Trophoblast cell (in vitro differentiated cells and primary cell): Measurements from ENCODE around the gene FANCI.

Source experiments
- DNase-seq, 2 donors: peaks; one replicate each; pipeline ENCODE4 v3.0.0-alpha.2; 2016
- H2AFZ ChIP-seq: 2 replicates; pipeline ENCODE4 v1.6.1; 2013; ENCODE audit warnings: low read length, moderate library complexity, mild to moderate bottlenecking; ENCODE audit not compliant: insufficient read depth, poor library complexity
- H2AK5ac ChIP-seq: 2 replicates; pipeline ENCODE4 v1.6.1; 2013; ENCODE audit warnings: mild to moderate bottlenecking, low read length
- H2BK120ac ChIP-seq: 2 replicates; pipeline ENCODE4 v1.6.1; 2013; ENCODE audit warnings: low read length, mild to moderate bottlenecking, moderate library complexity; ENCODE audit not compliant: insufficient read depth, poor library complexity
- H2BK12ac ChIP-seq: 2 replicates; pipeline ENCODE4 v1.6.1; 2013; ENCODE audit warnings: mild to moderate bottlenecking, low read length, moderate library complexity
- H2BK5ac ChIP-seq: 2 replicates; pipeline ENCODE4 v1.6.1; 2013; ENCODE audit warnings: low read length, low read depth, moderate library complexity, mild to moderate bottlenecking; ENCODE audit not compliant: poor library complexity
- H3K14ac ChIP-seq: 2 replicates; pipeline ENCODE4 v1.6.1; 2013; ENCODE audit warnings: mild to moderate bottlenecking, low read length
- H3K18ac ChIP-seq: 2 replicates; pipeline ENCODE4 v1.6.1; 2013; ENCODE audit warnings: mild to moderate bottlenecking, low read length
- H3K23ac ChIP-seq: 2 replicates; pipeline ENCODE4 v1.6.1; 2013; ENCODE audit warnings: low read length
- H3K27ac ChIP-seq: 2 replicates; pipeline ENCODE4 v1.5.1; 2013; ENCODE audit warnings: low read depth, mild to moderate bottlenecking, inconsistent platforms, low read length, moderate library complexity
- H3K27me3 ChIP-seq: 2 replicates; pipeline ENCODE4 v1.6.1; 2013; ENCODE audit warnings: inconsistent platforms, mild to moderate bottlenecking, low read length, moderate library complexity; ENCODE audit not compliant: insufficient read depth
- H3K36me3 ChIP-seq, 2 experiments: 1 replicate in 1 of 2; 2 replicates in 1 of 2; pipeline ENCODE4 v1.6.1; 2013; ENCODE audit warnings: low read length in 2 of 2, mild to moderate bottlenecking in 2 of 2, moderate library complexity in 1 of 2; ENCODE audit not compliant: insufficient read depth in 2 of 2, control insufficient read depth in 1 of 2
- H3K4ac ChIP-seq: 2 replicates; pipeline ENCODE4 v1.6.1; 2013; ENCODE audit warnings: low read depth, mild to moderate bottlenecking, low read length, moderate library complexity
- H3K4me1 ChIP-seq, 2 experiments: 1 replicate in 1 of 2; 2 replicates in 1 of 2; pipeline ENCODE4 v1.6.1; 2013; ENCODE audit warnings: low read length in 2 of 2, mild to moderate bottlenecking in 2 of 2, moderate library complexity in 1 of 2; ENCODE audit not compliant: insufficient read depth in 2 of 2, control insufficient read depth in 1 of 2
- H3K4me2 ChIP-seq: 2 replicates; pipeline ENCODE4 v1.6.1; 2013; ENCODE audit warnings: inconsistent platforms, mild to moderate bottlenecking, low read length, moderate library complexity
- H3K4me3 ChIP-seq: 2 replicates; pipeline ENCODE4 v1.5.1; 2013; ENCODE audit warnings: mild to moderate bottlenecking, low read depth, low read length, inconsistent platforms
- H3K79me1 ChIP-seq: one replicate; pipeline ENCODE4 v1.6.1; 2013; ENCODE audit warnings: low read length
- H3K79me2 ChIP-seq: 2 replicates; pipeline ENCODE4 v1.6.1; 2013; ENCODE audit warnings: low read length, mild to moderate bottlenecking; ENCODE audit not compliant: control insufficient read depth, insufficient read depth, poor library complexity
- H3K9ac ChIP-seq: 2 replicates; pipeline ENCODE4 v1.6.1; 2013; ENCODE audit warnings: mild to moderate bottlenecking, low read length
- H3K9me3 ChIP-seq: 2 replicates; pipeline ENCODE4 v1.6.1; 2013; ENCODE audit warnings: low read depth, mild to moderate bottlenecking, control low read depth, inconsistent platforms, low read length; ENCODE audit not compliant: insufficient read depth
- H4K12ac ChIP-seq: 2 replicates; pipeline ENCODE4 v1.6.1; 2013; ENCODE audit warnings: low read depth, mild to moderate bottlenecking, low read length, moderate library complexity
- H4K8ac ChIP-seq: 2 replicates; pipeline ENCODE4 v1.6.1; 2013; ENCODE audit warnings: low read depth, mild to moderate bottlenecking, low read length, moderate library complexity
- H4K91ac ChIP-seq: one replicate; pipeline ENCODE4 v1.6.1; 2013; ENCODE audit warnings: low read depth, mild to moderate bottlenecking, low read length, moderate library complexity
- WGBS: extraction: QIAGEN DNeasy Blood & Tissue Kit; methylation state at CpG from one replicate; pipeline ENCODE4 v1.1.7; 2013; ENCODE audit warnings: missing lambda C conversion rate; ENCODE audit not compliant: insufficient read length, insufficient coverage; ENCODE audit errors: extremely low coverage; 5-methylcytosine and 5-hydroxymethylcytosine counted together

The FANCI gene

DNA sequence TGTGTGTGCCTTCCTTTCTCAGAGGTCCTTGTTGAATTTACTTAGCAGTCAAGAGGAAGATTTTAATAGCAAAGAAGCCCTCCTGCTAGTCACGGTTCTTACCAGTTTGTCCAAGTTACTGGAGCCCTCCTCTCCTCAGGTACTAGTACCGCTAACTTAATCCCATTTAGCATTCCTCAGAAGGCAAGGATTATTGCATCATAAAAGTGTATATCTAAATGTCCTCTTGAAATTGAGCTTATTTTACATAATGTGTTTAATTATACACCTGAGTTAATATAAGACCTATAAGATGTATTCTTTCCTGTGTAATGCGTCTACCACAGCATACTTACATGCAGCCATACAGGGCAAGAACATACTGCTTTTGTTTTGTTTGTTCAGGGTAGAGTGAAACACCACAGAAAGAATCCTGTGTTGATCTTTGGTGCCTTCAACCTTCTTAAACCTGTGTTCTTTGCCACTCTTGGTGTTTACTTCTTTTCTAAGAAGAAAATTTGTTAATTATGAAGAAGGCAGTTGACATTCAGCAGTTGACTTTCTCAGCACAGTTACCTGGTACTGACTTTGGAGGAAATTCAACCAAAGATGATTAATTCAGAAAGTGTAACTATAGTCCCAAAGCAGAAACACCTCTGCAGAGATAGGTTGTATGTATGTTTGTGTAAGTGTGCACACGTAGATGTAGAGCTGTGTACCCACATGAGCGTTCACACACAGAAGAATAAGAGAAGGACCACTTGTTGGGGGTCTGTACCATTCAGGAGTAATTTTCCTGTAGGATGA is 57.7 kb downstream of the FANCI start:
- no peaks in the 10 kb centered on the region for H3K79me2 ChIP-seq
- no peak overlapping the region for H2BK120ac ChIP-seq
- H2BK12ac ChIP-seq: no peak overlapping the region
- no peak overlapping the region for H4K8ac ChIP-seq
- no peak overlapping the region for H3K9ac ChIP-seq
- H3K4ac ChIP-seq: no peak overlapping the region
- H3K4me1 ChIP-seq: no peaks in the 10 kb centered on the region
- H3K36me3 ChIP-seq: peaks cover 18 to 22% of the 10 kb centered on the region in 2 experiments
- no peak overlapping the region for H2BK5ac ChIP-seq
- no peak overlapping the region for H4K91ac ChIP-seq
- no peak overlapping the region for H3K14ac ChIP-seq
- no peak overlapping the region for H3K18ac ChIP-seq
- H3K23ac ChIP-seq: no peak overlapping the region
- H3K27ac ChIP-seq: no peak overlapping the region
- H4K12ac ChIP-seq: no peak overlapping the region
- H2AK5ac ChIP-seq: no peak overlapping the region
- H3K27me3 ChIP-seq: no peaks in the 10 kb centered on the region
- H2AFZ ChIP-seq: no peak overlapping the region
- H3K4me2 ChIP-seq: no peak overlapping the region
- H3K79me1 ChIP-seq: no peaks in the 10 kb centered on the region
- WGBS: no CpG with 5 or more reads among the region's 5 CpGs
- H3K4me3 ChIP-seq: no peak overlapping the region
- no peak for DNase-seq
- no peaks in the 10 kb centered on the region for H3K9me3 ChIP-seq

GRCh38 chr15:89303986-89304385 is 60.2 kb downstream of the FANCI start:
- no peak for DNase-seq
- H4K12ac ChIP-seq: no peak overlapping the region
- H2BK12ac ChIP-seq: no peak overlapping the region
- no peak overlapping the region for H3K14ac ChIP-seq
- H3K18ac ChIP-seq: no peak overlapping the region
- H3K4me2 ChIP-seq: no peak overlapping the region
- H3K36me3 ChIP-seq: peaks cover 16 to 33% of the 10 kb centered on the region in 2 experiments
- no peak overlapping the region for H3K27ac ChIP-seq
- H3K9ac ChIP-seq: no peak overlapping the region
- no peak overlapping the region for H2BK5ac ChIP-seq
- H4K8ac ChIP-seq: no peak overlapping the region
- H2BK120ac ChIP-seq: no peak overlapping the region
- no peak overlapping the region for H2AK5ac ChIP-seq
- no CpG with 5 or more reads among the region's 2 CpGs for WGBS
- no peaks in the 10 kb centered on the region for H3K79me2 ChIP-seq
- no peak overlapping the region for H3K4me3 ChIP-seq
- H2AFZ ChIP-seq: no peak overlapping the region
- no peak overlapping the region for H3K4ac ChIP-seq
- no peaks in the 10 kb centered on the region for H3K79me1 ChIP-seq
- no peaks in the 10 kb centered on the region for H3K27me3 ChIP-seq
- H3K9me3 ChIP-seq: no peaks in the 10 kb centered on the region
- no peak overlapping the region for H4K91ac ChIP-seq
- H3K4me1 ChIP-seq: no peaks in the 10 kb centered on the region
- no peak overlapping the region for H3K23ac ChIP-seq

GRCh38 chr15:89305395-89305794 is 61.6 kb downstream of the FANCI start:
- Histone ChIP-seq H3K79me2 (no peaks in the 10 kb centered on the region), H4K8ac (no peak overlapping the region), H3K14ac (no peak overlapping the region), H2BK12ac (no peak overlapping the region), H3K23ac (no peak overlapping the region), H4K91ac (no peak overlapping the region), H3K9ac (no peak overlapping the region), H2BK5ac (no peak overlapping the region), H3K4me3 (no peak overlapping the region), H3K18ac (no peak overlapping the region), H3K79me1 (no peaks in the 10 kb centered on the region), H2AFZ (no peak overlapping the region), H3K4ac (no peak overlapping the region), H2BK120ac (no peak overlapping the region), H2AK5ac (no peak overlapping the region), H3K4me1 (no peaks in the 10 kb centered on the region), H3K27ac (no peak overlapping the region), H3K36me3 (peaks cover 16 to 35% of the 10 kb centered on the region in 2 experiments), H3K9me3 (no peaks in the 10 kb centered on the region), H4K12ac (no peak overlapping the region), H3K27me3 (no peaks in the 10 kb centered on the region), H3K4me2 (no peak overlapping the region)
- no CpG with 5 or more reads among the region's 3 CpGs for WGBS
- no peak for DNase-seq

DNA sequence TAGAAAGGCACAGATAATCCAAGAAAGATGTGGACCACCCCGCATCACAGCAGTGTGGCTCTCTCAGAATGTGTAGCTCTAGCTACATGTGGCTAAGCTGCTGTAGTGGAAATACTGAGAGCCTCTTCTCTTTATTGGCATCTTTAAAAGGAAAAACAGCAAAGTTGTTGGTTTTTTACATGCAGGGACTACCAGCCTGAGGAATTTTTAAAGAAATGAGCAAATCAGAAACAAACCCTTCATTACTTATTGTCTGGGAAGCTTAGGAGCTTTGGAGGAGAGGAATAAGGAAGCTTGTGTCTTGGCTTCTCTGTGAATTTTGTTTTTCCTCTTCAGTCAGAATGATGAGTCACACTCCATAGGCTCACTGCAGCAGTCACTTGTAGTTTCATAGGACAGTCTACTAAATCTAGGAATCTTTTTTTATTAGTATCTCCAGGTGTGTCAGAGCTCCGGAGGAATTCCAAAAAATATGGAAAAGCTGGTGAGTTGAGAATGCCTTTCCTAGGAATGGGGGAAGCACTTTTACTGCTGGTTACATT is 63.3 kb downstream of the FANCI start:
- no peaks in the 10 kb centered on the region for H3K79me2 ChIP-seq
- no peak overlapping the region for H4K12ac ChIP-seq
- no peak overlapping the region for H3K4me3 ChIP-seq
- no peak overlapping the region for H3K14ac ChIP-seq
- no peak overlapping the region for H2BK120ac ChIP-seq
- H2BK12ac ChIP-seq: no peak overlapping the region
- no peak overlapping the region for H3K23ac ChIP-seq
- no peaks in the 10 kb centered on the region for H3K27me3 ChIP-seq
- no peak overlapping the region for H3K27ac ChIP-seq
- H3K36me3 ChIP-seq: peaks cover 16 to 33% of the 10 kb centered on the region in 2 experiments
- no peak overlapping the region for H3K4ac ChIP-seq
- H2AK5ac ChIP-seq: no peak overlapping the region
- H4K91ac ChIP-seq: no peak overlapping the region
- no peak overlapping the region for H2BK5ac ChIP-seq
- H3K79me1 ChIP-seq: no peaks in the 10 kb centered on the region
- no peak overlapping the region for H2AFZ ChIP-seq
- no peak overlapping the region for H3K4me2 ChIP-seq
- no peaks in the 10 kb centered on the region for H3K9me3 ChIP-seq
- no peak for DNase-seq
- no CpG with 5 or more reads among the region's 2 CpGs for WGBS
- H3K9ac ChIP-seq: no peak overlapping the region
- H4K8ac ChIP-seq: peak overlapping the region; percentile 28
- H3K4me1 ChIP-seq: peaks cover 0 to 3% of the 10 kb centered on the region in 2 experiments
- no peak overlapping the region for H3K18ac ChIP-seq
